ENCODE measurements around the gene C1orf21.
A peak's percentile ranks its signal among the peaks of the same experiment; 100 is the strongest.

Gene C1orf21

DNA sequence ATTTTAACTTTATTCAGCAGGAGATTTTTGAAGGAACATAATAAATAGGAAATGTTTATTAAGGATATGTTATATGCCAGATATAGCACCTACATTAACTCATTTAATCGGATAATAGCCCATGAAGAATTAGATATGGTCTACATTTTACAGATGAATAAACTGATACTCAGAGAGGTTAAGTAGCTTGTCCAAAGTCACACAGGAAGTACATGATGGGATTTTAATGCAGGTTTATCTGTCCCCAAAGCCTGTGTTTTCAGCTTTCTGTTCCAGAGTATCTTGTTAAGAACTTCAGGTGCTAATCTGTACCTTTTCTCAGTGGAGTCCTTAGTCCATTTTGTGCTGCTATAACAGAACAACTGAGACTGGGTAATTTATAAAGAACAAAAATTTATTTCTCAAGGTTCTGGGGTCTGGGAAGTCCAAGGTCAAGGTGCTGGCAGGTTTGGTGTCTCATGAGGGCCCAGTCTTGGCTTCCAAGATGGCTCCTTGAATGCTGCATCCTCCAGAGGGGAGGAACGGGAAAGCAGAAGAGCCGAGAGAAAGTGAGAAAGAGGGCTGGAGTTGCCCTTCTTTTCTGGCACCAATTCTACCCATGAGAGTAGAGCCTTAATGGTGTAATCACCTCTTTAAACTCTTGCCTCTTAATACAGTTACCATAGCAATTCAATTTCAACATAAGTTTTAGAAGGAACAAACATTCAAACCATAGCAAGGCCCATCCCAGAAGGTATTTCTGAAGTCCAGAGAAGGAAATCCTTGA lies 17.3 kb downstream of the C1orf21 start:
- H3K4me3 ChIP-seq (ENCODE audit: low read length): no peak overlapping the region
- H3K9me3 ChIP-seq (ENCODE audit: insufficient read depth, low read depth, low read length): no peaks in the 10 kb centered on the region
- no peaks in the 10 kb centered on the region for H3K36me3 ChIP-seq (ENCODE audit: insufficient read depth, low read depth, low read length)
- H3K9ac ChIP-seq (ENCODE audit: low read depth, low read length): no peak overlapping the region
- H3K4me1 ChIP-seq (ENCODE audit: insufficient read depth, low read length): peaks cover 34% of the 10 kb centered on the region
- H3K27me3 ChIP-seq (ENCODE audit: insufficient read depth, low read length): no peaks in the 10 kb centered on the region
- no peak overlapping the region for H3K27ac ChIP-seq (ENCODE audit: low read length)

DNA sequence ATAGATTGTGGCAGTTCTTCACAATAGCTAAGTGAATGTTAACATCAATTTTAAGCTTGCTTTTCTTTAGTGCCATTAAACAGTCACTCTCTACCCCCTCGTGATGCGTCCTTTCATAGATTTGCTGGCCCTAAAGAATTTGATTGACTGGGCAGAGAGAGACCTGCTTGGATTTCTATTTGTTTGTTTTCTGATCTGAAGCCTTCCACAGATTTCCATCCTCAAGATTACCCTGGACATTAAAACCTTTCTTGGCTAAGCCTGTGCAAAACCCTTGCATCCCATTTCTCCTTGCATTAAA lies 17.8 kb downstream of the C1orf21 start:
- no peaks in the 10 kb centered on the region for H3K27me3 ChIP-seq (ENCODE audit: insufficient read depth, low read length)
- no peak overlapping the region for H3K27ac ChIP-seq (ENCODE audit: low read length)
- no peak overlapping the region for H3K4me3 ChIP-seq (ENCODE audit: low read length)
- no peaks in the 10 kb centered on the region for H3K9me3 ChIP-seq (ENCODE audit: insufficient read depth, low read depth, low read length)
- H3K4me1 ChIP-seq (ENCODE audit: insufficient read depth, low read length): peaks cover 33% of the 10 kb centered on the region
- H3K36me3 ChIP-seq (ENCODE audit: insufficient read depth, low read depth, low read length): no peaks in the 10 kb centered on the region
- no peak overlapping the region for H3K9ac ChIP-seq (ENCODE audit: low read depth, low read length)

DNA sequence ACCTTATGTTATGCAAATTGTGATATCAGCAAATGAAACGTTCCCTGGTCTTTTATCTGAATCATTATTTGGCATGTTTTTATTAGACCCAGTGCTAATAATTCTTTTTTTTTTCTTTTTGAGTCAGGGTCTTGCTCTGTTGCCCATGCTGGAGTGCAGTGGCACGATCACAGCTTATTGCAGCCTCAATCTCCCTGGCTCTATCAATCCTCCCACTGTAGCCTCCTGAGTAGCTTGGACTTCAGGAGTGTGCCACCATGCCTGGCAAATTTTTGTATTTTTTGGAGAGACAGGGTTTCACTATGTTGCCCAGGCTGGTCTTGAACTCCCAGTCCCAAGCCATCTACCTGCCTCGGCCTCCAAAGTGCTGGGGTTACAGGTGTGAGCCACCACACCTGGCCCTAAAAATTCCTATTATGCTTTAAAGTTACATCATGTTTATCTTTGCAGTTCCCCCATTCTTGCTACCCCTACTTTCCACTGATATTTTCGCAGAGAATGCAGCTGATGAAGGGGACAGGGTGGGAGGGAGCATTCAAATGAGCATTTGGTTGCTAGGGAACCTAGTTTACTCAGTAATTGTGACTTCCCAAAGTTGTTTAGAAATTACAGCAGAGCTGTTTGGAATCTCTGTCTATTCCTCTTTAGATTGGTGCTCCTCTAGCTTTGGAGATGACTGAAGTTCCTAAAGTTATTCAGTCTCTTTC lies 18.4 kb downstream of the C1orf21 start:
- Histone ChIP-seq H3K4me1 (ENCODE audit: insufficient read depth, low read length) (peaks cover 31% of the 10 kb centered on the region), H3K9me3 (ENCODE audit: insufficient read depth, low read depth, low read length) (no peaks in the 10 kb centered on the region), H3K27ac (ENCODE audit: low read length) (no peak overlapping the region), H3K27me3 (ENCODE audit: insufficient read depth, low read length) (no peaks in the 10 kb centered on the region), H3K4me3 (ENCODE audit: low read length) (no peak overlapping the region), H3K36me3 (ENCODE audit: insufficient read depth, low read depth, low read length) (no peaks in the 10 kb centered on the region), H3K9ac (ENCODE audit: low read depth, low read length) (no peak overlapping the region)

DNA sequence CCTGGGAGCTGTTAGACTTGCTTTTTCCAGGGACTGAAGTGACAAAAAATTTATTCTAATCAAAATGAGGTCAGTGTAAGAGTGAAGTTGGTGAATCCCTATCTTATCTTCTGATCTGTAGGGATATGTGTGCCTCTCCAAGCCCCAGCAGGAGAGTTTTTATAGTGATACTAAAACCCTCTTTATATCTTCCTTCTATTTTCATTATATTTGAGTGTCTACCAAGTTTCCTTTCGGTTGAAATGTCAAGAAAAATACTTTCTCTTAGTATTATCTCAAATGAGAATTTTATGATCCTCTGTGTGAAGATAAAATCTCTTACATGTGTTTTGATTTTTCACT lies 18.9 kb downstream of the C1orf21 start:
- no peaks in the 10 kb centered on the region for H3K9me3 ChIP-seq (ENCODE audit: insufficient read depth, low read depth, low read length)
- H3K4me3 ChIP-seq (ENCODE audit: low read length): no peak overlapping the region
- peaks cover 31% of the 10 kb centered on the region for H3K4me1 ChIP-seq (ENCODE audit: insufficient read depth, low read length)
- H3K36me3 ChIP-seq (ENCODE audit: insufficient read depth, low read depth, low read length): no peaks in the 10 kb centered on the region
- H3K9ac ChIP-seq (ENCODE audit: low read depth, low read length): no peak overlapping the region
- no peaks in the 10 kb centered on the region for H3K27me3 ChIP-seq (ENCODE audit: insufficient read depth, low read length)
- H3K27ac ChIP-seq (ENCODE audit: low read length): no peak overlapping the region

DNA sequence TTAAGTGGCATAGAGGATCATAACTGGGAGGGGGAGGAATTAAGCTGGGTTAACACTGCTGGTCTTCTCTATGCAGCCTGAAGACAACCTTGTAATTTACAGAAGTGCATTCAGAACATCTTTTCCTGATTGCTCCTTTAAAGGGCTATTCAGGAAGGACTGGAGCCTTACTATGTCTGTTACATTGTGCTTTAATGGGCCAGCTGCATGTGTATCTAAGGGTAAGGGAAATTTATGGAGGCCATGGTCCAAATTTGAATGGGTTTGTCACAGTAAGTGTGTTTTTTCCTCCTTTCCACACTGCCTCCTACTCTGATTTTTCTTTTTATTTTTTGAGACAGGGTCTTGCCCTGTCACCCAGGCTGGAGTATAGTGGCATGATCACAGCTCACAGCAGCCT lies 19.6 kb downstream of the C1orf21 start:
- no peaks in the 10 kb centered on the region for H3K27me3 ChIP-seq (ENCODE audit: insufficient read depth, low read length)
- no peak overlapping the region for H3K27ac ChIP-seq (ENCODE audit: low read length)
- no peak overlapping the region for H3K4me3 ChIP-seq (ENCODE audit: low read length)
- H3K9ac ChIP-seq (ENCODE audit: low read depth, low read length): no peak overlapping the region
- H3K9me3 ChIP-seq (ENCODE audit: insufficient read depth, low read depth, low read length): no peaks in the 10 kb centered on the region
- H3K36me3 ChIP-seq (ENCODE audit: insufficient read depth, low read depth, low read length): no peaks in the 10 kb centered on the region
- peaks cover 31% of the 10 kb centered on the region for H3K4me1 ChIP-seq (ENCODE audit: insufficient read depth, low read length)

DNA sequence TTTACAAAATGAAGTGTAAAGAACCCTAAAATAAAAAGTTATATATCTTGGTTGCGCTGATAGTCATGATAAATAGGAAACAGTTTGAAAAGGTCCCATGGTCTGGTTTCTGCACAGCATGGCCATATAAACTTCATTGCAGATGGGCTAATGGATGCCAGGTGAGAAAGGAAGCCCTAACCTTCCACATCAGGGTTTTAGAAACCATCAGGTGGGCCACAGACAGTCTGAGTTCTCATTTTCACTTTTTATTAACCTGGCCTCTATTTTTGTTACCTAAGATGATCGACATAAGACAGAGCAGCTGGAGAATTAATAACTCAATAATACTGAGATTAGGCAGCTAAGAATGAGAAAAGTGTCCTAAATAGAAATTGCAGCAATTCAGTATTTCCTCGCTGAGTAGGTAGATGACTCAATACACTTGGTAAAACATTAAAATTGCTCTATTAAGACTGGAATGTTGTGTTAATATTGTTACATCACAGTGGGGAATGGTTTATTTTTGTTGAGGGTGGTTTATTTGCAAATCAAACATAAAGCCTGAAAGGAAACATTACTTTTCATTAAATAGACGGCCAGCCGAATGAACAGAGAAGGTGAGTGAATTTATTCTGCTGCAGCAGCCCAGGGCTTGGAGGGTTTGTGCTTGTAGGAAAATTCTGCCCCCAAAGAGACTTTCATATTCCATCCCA lies 21.1 kb downstream of the C1orf21 start:
- Histone ChIP-seq H3K4me3 (ENCODE audit: low read length) (no peak overlapping the region; the same call in 1 of the 2 replicates), H3K4me1 (ENCODE audit: insufficient read depth, low read length) (peaks cover 31% of the 10 kb centered on the region), H3K9ac (ENCODE audit: low read depth, low read length) (no peak overlapping the region; the same call in 1 of the 2 replicates), H3K36me3 (ENCODE audit: insufficient read depth, low read depth, low read length) (no peaks in the 10 kb centered on the region), H3K27ac (ENCODE audit: low read length) (peak overlapping the region; percentile 1), H3K9me3 (ENCODE audit: insufficient read depth, low read depth, low read length) (no peaks in the 10 kb centered on the region), H3K27me3 (ENCODE audit: insufficient read depth, low read length) (no peaks in the 10 kb centered on the region)

DNA sequence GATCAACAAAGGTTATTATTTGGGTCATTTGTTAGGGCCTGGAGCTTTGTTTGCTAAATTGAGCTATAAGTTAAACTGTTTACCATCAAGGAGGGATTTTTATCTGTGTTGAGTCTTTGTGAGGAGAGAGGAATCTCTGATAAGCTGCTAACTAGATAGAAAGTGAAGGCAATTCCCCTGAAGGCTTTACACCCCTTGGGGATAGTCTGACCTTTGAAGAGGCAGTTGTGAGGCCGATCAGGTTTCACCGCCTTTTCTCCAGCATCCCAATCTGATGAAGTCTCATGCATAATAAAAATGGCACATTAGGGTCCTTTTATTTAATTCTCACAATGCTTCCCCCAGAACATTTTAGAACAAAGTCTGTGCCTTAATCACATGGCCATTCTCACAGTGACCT lies 21.8 kb downstream of the C1orf21 start:
- Histone ChIP-seq H3K27ac (ENCODE audit: low read length) (no peak overlapping the region), H3K4me1 (ENCODE audit: insufficient read depth, low read length) (peaks cover 31% of the 10 kb centered on the region), H3K36me3 (ENCODE audit: insufficient read depth, low read depth, low read length) (no peaks in the 10 kb centered on the region), H3K4me3 (ENCODE audit: low read length) (no peak overlapping the region; the same call in 1 of the 2 replicates), H3K9ac (ENCODE audit: low read depth, low read length) (no peak overlapping the region; the same call in 1 of the 2 replicates), H3K9me3 (ENCODE audit: insufficient read depth, low read depth, low read length) (no peaks in the 10 kb centered on the region), H3K27me3 (ENCODE audit: insufficient read depth, low read length) (no peaks in the 10 kb centered on the region)

DNA sequence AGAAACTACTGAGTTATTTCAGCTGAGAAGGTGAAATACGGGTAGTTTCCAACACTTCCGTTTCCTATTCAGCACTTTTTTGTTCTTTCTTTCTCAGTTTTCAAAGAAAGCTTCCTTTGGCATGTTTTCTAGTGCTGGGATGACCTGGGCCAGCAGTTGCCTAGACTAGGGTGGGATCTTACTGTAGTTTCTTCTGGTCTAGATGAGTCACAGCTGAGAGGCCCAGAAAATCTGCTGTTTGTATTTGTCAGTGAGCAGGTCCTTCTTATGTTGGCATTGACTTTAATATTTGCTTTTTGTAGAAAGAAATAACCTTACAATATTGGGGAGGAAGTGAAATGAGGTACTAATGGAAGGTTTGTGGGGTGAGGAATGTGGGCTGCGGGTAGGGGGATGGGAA lies 22.2 kb downstream of the C1orf21 start:
- no peak overlapping the region for H3K9ac ChIP-seq (ENCODE audit: low read depth, low read length)
- no peaks in the 10 kb centered on the region for H3K27me3 ChIP-seq (ENCODE audit: insufficient read depth, low read length)
- no peak overlapping the region for H3K27ac ChIP-seq (ENCODE audit: low read length)
- no peak overlapping the region for H3K4me3 ChIP-seq (ENCODE audit: low read length)
- H3K36me3 ChIP-seq (ENCODE audit: insufficient read depth, low read depth, low read length): no peaks in the 10 kb centered on the region
- H3K9me3 ChIP-seq (ENCODE audit: insufficient read depth, low read depth, low read length): no peaks in the 10 kb centered on the region
- H3K4me1 ChIP-seq (ENCODE audit: insufficient read depth, low read length): peaks cover 31% of the 10 kb centered on the region

DNA sequence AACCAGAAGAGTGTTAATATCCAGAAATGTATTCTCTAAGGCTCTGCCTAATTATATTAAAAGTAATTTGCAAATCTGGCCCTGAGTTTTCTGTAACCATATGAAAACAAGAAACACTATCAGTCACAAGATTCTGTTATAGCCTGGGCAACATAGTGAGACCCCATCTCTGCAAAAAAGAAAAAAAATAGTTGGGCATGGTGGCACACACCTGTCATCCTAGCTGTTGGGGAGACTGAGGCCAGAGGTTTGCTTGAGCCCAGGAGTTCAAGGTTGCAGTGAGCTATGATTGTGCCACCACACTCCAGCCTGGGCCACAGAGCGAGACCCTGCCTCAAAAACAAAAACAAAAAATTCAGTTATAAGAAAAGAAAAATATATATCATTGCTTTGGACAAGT lies 25.6 kb downstream of the C1orf21 start:
- Histone ChIP-seq H3K9ac (ENCODE audit: low read depth, low read length) (no peak overlapping the region), H3K27me3 (ENCODE audit: insufficient read depth, low read length) (no peaks in the 10 kb centered on the region), H3K36me3 (ENCODE audit: insufficient read depth, low read depth, low read length) (no peaks in the 10 kb centered on the region), H3K9me3 (ENCODE audit: insufficient read depth, low read depth, low read length) (no peaks in the 10 kb centered on the region), H3K27ac (ENCODE audit: low read length) (no peak overlapping the region), H3K4me1 (ENCODE audit: insufficient read depth, low read length) (peaks cover 33% of the 10 kb centered on the region), H3K4me3 (ENCODE audit: low read length) (no peak overlapping the region)

DNA sequence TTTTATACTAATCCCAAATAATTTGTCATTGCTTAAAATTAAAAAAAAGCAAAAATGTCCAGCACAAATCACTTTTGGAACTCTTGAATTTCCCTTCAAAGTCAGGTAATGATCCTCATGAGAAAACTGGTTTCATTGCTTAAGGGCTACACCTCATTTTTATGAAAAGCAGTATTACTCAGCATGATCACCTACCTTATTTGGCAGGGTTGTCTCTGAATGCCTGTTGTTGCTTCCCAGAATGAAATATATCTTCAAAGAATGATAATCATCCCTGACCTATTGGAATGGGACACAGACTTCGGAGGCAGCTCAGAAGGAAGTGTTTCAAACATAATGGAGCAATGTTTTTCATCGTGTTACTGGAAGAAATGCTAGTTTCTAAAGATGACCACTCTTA lies 29.7 kb downstream of the C1orf21 start:
- H3K27ac ChIP-seq (ENCODE audit: low read length): no peak overlapping the region
- no peak overlapping the region for H3K4me3 ChIP-seq (ENCODE audit: low read length)
- H3K27me3 ChIP-seq (ENCODE audit: insufficient read depth, low read length): no peaks in the 10 kb centered on the region
- H3K4me1 ChIP-seq (ENCODE audit: insufficient read depth, low read length): peaks cover 13% of the 10 kb centered on the region; the same call in 1 of the 2 replicates
- H3K9me3 ChIP-seq (ENCODE audit: insufficient read depth, low read depth, low read length): no peaks in the 10 kb centered on the region
- H3K36me3 ChIP-seq (ENCODE audit: insufficient read depth, low read depth, low read length): no peaks in the 10 kb centered on the region
- H3K9ac ChIP-seq (ENCODE audit: low read depth, low read length): peak overlapping the region; percentile 24; the same call in 1 of the 2 replicates

DNA sequence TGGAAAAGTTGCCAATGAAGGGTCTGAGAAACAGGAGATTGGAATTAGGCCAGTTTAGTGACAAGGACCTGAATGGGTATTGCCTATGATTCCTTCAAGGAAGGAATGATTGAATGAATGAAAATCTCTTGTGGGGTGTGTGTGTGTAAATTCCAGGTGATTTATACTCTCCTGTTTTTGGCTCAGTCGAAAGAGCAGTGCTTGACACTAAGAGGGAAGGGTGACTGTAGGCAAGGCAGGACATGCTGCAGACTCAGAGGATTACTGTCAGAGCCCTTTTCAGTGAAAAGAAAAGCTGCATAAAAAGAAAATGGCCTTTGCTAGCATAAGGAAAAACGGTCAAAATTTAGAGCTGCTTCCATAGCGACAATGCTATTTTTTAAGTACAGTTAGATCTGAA lies 30.1 kb downstream of the C1orf21 start:
- Histone ChIP-seq H3K4me1 (ENCODE audit: insufficient read depth, low read length) (peaks cover 18% of the 10 kb centered on the region; the same call in 1 of the 2 replicates), H3K27ac (ENCODE audit: low read length) (no peak overlapping the region)

DNA sequence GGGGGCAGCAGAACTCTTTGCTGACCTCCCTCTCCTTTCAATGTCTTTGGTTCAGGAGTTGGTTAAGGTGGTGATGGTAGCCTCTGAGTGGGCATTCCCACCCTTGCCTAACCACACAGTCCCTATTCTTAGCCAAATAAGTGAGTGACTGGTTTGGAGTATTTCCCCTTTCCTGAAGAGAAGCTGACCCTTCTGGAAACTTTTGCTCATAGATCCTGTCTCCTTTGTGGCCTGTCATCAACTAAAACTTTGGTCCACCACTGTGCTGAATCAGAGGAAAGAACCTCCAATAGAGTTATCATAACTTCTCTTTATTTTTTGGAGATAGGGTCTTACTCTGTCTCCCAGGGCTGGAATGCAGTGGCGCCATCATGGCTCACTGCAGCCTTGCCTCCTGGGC lies 31.1 kb downstream of the C1orf21 start:
- Histone ChIP-seq H3K27ac (ENCODE audit: low read length) (no peak overlapping the region), H3K9ac (ENCODE audit: low read depth, low read length) (no peak overlapping the region), H3K4me3 (ENCODE audit: low read length) (no peak overlapping the region), H3K4me1 (ENCODE audit: insufficient read depth, low read length) (peaks cover 23% of the 10 kb centered on the region; the same call in 1 of the 2 replicates), H3K9me3 (ENCODE audit: insufficient read depth, low read depth, low read length) (no peaks in the 10 kb centered on the region), H3K27me3 (ENCODE audit: insufficient read depth, low read length) (no peaks in the 10 kb centered on the region), H3K36me3 (ENCODE audit: insufficient read depth, low read depth, low read length) (no peaks in the 10 kb centered on the region)

More for the DNA sequence above, 30.1 kb downstream of the C1orf21 start:
- Histone ChIP-seq H3K27me3 (ENCODE audit: insufficient read depth, low read length) (no peaks in the 10 kb centered on the region), H3K9me3 (ENCODE audit: insufficient read depth, low read depth, low read length) (no peaks in the 10 kb centered on the region), H3K4me3 (ENCODE audit: low read length) (no peak overlapping the region), H3K9ac (ENCODE audit: low read depth, low read length) (peak overlapping the region; percentile 24; the same call in 1 of the 2 replicates), H3K36me3 (ENCODE audit: insufficient read depth, low read depth, low read length) (no peaks in the 10 kb centered on the region)

All from iPS-20b (cell line).